22Rv1 (cell line): ENCODE data around the gene PIK3R6.

Experiments
- H3K27ac ChIP-seq: fragments of 450-650 bp; 2 replicates; pipeline ENCODE4 v1.5.1; 2017
- ZFX ChIP-seq: fragments of 450-650 bp; IDR thresholded peaks from 2 replicates; pipeline ENCODE4 v1.6.1; 2017; ENCODE audit warnings: antibody characterized with exemption, borderline replicate concordance
- TF ChIP-seq, protein P1 (sequence below): fragments of 450-650 bp; IDR thresholded peaks from 2 replicates; pipeline ENCODE4 v1.5.1; 2017; ENCODE audit warnings: mild to moderate bottlenecking

The PIK3R6 gene

DNA sequence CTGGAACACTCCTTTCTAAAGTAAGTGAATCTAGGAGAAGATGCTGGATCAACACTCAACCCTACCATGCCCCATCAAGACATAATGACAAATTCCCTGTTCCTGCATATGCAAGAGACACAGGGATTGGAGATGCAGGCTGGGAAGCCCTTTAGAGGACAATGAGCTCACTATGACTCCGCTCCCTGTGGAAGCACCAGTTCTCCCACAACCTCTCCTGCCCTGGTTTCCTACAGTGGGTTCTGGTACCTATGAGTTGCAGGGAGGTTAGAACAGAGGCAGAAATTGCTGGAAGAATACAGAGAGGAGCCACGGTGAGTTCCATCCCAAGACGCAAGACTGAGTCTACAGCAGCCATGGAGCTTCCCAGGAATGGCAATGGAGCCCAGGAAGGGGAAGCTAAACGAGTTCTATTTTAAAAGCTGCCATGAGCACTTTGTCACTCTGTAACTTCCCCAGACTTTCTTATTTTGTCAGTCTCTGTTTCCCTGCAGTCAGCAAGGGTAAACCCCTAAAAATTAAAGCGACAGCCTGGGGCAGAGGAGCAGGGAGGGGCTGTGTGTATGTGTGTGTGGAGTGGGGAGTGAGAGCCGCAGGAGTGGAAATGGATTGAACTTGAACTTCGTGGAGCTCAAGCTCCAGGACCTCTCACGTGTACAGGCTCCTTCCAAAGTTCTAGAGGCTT lies 42.3 kb upstream of the PIK3R6 start:
- H3K27ac ChIP-seq = no peak overlapping the region
- TF ChIP-seq, protein P1, sequence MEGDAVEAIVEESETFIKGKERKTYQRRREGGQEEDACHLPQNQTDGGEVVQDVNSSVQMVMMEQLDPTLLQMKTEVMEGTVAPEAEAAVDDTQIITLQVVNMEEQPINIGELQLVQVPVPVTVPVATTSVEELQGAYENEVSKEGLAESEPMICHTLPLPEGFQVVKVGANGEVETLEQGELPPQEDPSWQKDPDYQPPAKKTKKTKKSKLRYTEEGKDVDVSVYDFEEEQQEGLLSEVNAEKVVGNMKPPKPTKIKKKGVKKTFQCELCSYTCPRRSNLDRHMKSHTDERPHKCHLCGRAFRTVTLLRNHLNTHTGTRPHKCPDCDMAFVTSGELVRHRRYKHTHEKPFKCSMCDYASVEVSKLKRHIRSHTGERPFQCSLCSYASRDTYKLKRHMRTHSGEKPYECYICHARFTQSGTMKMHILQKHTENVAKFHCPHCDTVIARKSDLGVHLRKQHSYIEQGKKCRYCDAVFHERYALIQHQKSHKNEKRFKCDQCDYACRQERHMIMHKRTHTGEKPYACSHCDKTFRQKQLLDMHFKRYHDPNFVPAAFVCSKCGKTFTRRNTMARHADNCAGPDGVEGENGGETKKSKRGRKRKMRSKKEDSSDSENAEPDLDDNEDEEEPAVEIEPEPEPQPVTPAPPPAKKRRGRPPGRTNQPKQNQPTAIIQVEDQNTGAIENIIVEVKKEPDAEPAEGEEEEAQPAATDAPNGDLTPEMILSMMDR = no peak
- TF ChIP-seq ZFX = no peak

DNA sequence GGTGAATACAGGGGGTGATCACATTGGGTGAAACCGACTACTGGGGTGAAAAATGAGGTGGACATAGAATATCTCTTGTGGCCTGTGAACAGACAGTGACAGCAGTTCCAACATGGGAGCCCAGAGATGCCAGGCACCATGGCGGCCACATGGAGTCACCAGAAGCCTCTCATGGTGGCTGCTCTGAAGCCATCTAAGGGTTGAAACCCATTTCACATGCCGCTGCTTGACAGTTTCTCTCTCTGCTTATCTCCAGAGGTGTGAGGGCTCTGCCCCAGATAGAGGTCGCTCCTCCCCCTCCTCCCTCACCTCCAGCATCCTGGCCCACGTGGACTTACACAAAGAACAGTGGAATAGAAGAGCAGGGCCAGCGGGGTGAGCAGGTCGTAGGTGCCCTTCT lies 37.9 kb upstream of the PIK3R6 start:
- TF ChIP-seq, protein P1 = no peak
- TF ChIP-seq ZFX = no peak

GRCh38 chr17:8904686-8905085 lies 37.2 kb upstream of the PIK3R6 start:
- no peak overlapping the region for H3K27ac ChIP-seq
- TF ChIP-seq, protein P1 = no peak
- no peak for TF ChIP-seq ZFX

More for the DNA sequence above, 37.9 kb upstream of the PIK3R6 start:
- no peak overlapping the region for H3K27ac ChIP-seq

GRCh38 chr17:8904201-8904600 lies 36.7 kb upstream of the PIK3R6 start:
- H3K27ac ChIP-seq = no peak overlapping the region
- TF ChIP-seq, protein P1 = no peak

- H3K27ac ChIP-seq = no peak overlapping the region
- TF ChIP-seq, protein P1 = no peak
- no peak for TF ChIP-seq ZFX
These were observed 33.4 kb upstream of the PIK3R6 start for GRCh38 chr17:8900626-8901585.

DNA sequence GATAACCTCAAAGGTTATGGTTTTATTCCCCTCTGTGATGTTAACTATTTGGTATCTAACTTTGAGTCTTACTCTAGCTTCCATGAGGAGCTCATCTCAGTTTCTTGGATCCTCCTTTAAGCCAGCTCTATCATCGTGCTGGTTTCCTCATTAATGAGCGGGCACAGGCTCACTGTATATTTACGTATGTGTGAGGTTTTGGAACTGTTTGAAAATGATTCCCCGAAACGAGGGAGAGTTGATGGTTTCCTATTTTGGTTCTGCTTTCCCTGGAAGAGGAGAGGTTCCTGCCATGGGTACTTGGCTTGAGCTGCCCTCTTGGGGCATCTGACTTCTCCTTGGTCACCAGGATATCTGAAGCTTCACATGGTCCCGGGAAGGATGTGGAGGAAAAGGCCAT lies 32.7 kb upstream of the PIK3R6 start:
- H3K27ac ChIP-seq = no peak overlapping the region
- TF ChIP-seq, protein P1 = no peak
- TF ChIP-seq ZFX = no peak

DNA sequence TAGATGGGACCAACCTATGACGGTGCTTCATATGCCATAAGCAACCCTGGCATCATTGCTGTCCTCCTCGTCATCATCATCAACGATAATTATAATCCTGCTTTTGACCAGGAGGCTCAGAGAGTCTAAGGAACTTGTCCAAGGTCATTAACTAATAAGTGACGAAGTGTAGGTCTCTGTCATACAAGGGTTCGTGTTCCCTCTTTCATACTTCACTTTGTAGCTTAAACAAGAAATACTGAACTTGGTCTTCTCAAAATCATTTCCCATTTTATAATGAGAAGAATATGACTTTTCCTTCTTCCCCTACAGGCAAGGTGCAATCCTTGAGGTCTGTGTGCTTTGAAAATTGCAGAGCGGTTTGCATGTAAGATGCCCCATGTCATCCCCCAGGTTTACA lies 31.2 kb upstream of the PIK3R6 start:
- H3K27ac ChIP-seq = no peak overlapping the region
- TF ChIP-seq, protein P1 = no peak
- no peak for TF ChIP-seq ZFX
